HAP-1 (cell line): ENCODE results near the gene PLA2G3.

ENCODE experiments used
- DNase-seq, 2 experiments: peaks; one replicate each; pipeline ENCODE4 v3.0.0-alpha.2; 2016 to 2020; ENCODE audit warnings: low spot score in 2 of 2
- H3K27me3 ChIP-seq: fragments of 250-450 bp; sonication (Bioruptor Pico); 2 replicates; pipeline ENCODE4 v1.5.1; 2020; ENCODE audit warnings: low read depth, mild to moderate bottlenecking, moderate library complexity
- H3K36me3 ChIP-seq: fragments of 250-450 bp; sonication (Bioruptor Pico); replicated peaks from 2 replicates; pipeline ENCODE4 v1.5.1; 2020; ENCODE audit warnings: mild to moderate bottlenecking
- H3K4me1 ChIP-seq: fragments of 250-450 bp; sonication (Bioruptor Pico); 2 replicates; pipeline ENCODE4 v1.5.1; 2020; ENCODE audit warnings: mild to moderate bottlenecking
- H3K4me3 ChIP-seq: fragments of 250-450 bp; sonication (Bioruptor Pico); 2 replicates; pipeline ENCODE4 v1.5.1; 2020; ENCODE audit warnings: mild to moderate bottlenecking, moderate library complexity
- H3K9me3 ChIP-seq: fragments of 250-450 bp; sonication (Bioruptor Pico); 2 replicates; pipeline ENCODE4 v1.5.1; 2020; ENCODE audit warnings: mild to moderate bottlenecking, moderate library complexity
- in situ Hi-C: fragments of 300-500 bp; cut with MboI; formaldehyde crosslinking; loops from 3 replicates; pipeline ENCODE4 v1.14.3; 2020; ENCODE audit warnings: low sequenced_read_pairs, inconsistent platforms, mixed read lengths

The PLA2G3 gene

DNA sequence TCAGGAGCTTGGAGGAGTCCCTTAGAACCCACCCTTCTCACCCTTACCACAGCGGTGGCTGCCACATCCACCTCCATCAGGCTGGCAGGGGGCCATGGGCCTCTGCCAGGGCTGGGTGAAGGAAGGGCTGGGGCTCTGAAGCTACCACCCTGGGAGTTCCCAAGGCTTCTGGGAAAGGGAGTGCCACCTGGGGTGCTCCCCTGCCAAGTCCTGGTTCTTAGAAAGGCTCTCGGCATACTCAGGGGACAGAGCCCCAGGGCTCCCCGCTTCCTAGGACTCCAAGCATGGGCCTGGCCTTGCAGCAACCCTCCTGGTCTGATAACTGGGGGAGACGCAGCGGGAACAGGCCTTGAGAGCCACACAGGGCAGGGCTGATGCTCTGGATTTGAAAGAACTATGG lies 438 bp upstream of the PLA2G3 start:
- Histone ChIP-seq H3K4me3 (no peak overlapping the region), H3K4me1 (no peaks in the 10 kb centered on the region), H3K36me3 (no peaks in the 10 kb centered on the region), H3K27me3 (peaks cover 11% of the 10 kb centered on the region; the same call in 1 of the 2 replicates), H3K9me3 (no peaks in the 10 kb centered on the region; the same call in 1 of the 2 replicates)
- DNase-seq = no peak
- in situ Hi-C loops = loop anchor here (10.0 kb wide), 1 partner anchor 386 kb away; no protein-coding TSS in a partner anchor

DNA sequence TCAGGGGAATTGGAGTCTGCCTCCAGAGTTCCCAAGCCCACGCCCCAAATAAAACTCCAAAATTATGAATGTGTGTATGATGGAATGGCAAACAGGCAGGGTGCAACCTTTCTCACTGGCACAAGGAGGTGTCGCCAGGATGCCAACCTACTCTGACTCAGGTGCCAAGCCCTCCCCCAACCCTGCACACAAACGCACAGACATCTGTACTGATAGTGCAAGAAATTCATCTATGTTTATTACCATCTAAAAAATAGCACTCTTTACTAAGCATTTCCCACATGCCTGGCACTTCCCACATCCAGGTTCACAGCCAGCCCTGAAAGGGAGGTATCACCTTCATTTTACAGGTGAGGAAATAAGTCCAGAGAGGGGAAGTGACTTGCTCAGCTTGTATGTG lies 1.2 kb downstream of the PLA2G3 start:
- no peak overlapping the region for H3K4me3 ChIP-seq
- no peak for DNase-seq
- in situ Hi-C loops = no loop called here
- H3K4me1 ChIP-seq = no peaks in the 10 kb centered on the region
- peaks cover 11% of the 10 kb centered on the region; the same call in 1 of the 2 replicates for H3K27me3 ChIP-seq
- H3K9me3 ChIP-seq = no peaks in the 10 kb centered on the region; the same call in 1 of the 2 replicates
- H3K36me3 ChIP-seq = no peaks in the 10 kb centered on the region

DNA sequence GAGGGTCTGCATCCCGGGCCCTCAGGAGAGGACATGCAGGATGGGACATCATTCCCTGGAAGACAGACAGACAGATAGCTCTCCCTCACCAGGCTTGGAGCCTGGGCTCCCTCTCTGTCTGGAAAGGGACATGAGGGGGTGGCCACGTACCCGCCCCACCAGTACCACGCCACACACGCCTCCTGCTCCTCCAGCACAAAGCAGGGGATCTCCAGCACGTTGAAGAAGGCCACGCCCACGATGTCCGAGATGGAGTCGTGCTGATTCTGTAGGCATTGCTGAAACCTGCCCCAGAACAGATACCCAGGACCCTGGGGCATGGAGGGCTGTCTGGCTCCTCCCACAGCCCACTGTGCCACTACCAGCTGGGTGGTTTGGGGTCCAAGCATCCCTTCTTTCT lies 2.2 kb downstream of the PLA2G3 start:
- Histone ChIP-seq H3K36me3 (no peaks in the 10 kb centered on the region), H3K9me3 (no peaks in the 10 kb centered on the region), H3K27me3 (peaks cover 11% of the 10 kb centered on the region; the same call in 1 of the 2 replicates), H3K4me3 (no peak overlapping the region), H3K4me1 (no peaks in the 10 kb centered on the region)
- DNase-seq = no peak
- in situ Hi-C loops = no loop called here

DNA sequence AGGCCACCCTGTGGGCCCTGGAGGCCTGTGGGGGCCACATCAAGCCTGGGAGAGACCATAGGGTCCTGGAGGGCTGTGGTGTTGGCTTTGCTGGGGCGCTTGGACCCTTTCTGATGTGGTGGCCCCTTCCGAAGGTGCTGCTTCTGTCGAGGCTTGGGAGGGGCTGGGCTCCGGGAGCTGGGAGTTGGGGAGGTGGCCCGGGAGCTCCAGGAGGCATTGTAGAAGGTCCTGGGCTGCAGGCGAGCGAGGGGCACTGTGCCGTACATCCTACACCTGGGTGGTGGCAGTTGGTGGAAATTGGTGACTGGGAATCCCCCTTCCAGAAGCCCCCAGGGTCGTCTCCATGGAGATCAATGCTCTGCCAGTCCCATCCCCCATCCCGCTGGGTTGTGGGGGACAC lies 2.6 kb downstream of the PLA2G3 start:
- no peaks in the 10 kb centered on the region for H3K36me3 ChIP-seq
- peaks cover 11% of the 10 kb centered on the region; the same call in 1 of the 2 replicates for H3K27me3 ChIP-seq

DNA sequence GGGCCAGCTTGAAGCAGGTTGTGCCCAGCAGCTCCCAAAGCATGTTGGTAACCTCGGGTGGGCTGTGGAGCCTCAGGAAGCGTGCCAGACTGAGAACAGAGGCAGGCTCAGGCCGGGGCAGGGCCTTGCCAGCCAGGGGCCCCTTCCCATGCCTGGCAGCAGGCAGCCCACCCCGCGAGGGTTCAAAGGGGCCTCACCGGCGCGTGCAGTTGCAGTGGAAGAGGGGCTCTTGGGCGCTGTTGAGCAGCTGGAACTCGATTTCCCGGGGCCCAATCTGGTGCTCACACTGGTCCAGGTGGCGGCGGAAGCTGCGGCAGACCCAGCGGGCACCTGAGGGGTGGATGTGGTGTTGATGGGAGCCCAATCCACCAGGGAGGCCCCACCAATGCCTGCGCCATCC lies 3.6 kb downstream of the PLA2G3 start:
- DNase-seq = no peak
- Histone ChIP-seq H3K36me3 (no peaks in the 10 kb centered on the region), H3K9me3 (no peaks in the 10 kb centered on the region), H3K4me1 (no peaks in the 10 kb centered on the region), H3K27me3 (peaks cover 11% of the 10 kb centered on the region; the same call in 1 of the 2 replicates), H3K4me3 (no peak overlapping the region)
- in situ Hi-C loops = no loop called here

More for the DNA sequence above, 2.6 kb downstream of the PLA2G3 start:
- Histone ChIP-seq H3K4me1 (no peaks in the 10 kb centered on the region), H3K9me3 (no peaks in the 10 kb centered on the region), H3K4me3 (no peak overlapping the region)
- in situ Hi-C loops = no loop called here
- no peak for DNase-seq

DNA sequence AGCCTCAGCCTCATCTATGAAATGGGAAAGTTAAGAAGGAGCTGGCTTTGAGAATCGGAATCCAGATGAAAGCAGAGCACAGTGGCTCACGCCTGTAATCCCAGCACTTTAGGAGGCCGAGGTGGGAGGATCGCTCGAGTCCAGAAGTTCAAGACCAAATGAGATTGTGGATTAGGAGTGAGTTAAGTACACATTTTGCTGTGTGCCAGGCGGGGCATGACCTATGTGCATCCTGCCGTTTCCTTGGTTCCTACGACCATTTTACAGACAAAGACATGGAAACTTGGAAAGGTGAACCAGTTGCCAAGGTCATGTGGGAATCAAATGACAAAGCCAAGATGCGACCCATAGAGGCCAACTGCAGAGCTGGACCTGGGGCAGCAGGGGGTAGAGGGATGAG lies 4.2 kb downstream of the PLA2G3 start:
- Histone ChIP-seq H3K9me3 (no peaks in the 10 kb centered on the region), H3K4me1 (no peaks in the 10 kb centered on the region), H3K4me3 (no peak overlapping the region), H3K36me3 (no peaks in the 10 kb centered on the region), H3K27me3 (peaks cover 11% of the 10 kb centered on the region; the same call in 1 of the 2 replicates)
- in situ Hi-C loops = no loop called here
- no peak for DNase-seq

DNA sequence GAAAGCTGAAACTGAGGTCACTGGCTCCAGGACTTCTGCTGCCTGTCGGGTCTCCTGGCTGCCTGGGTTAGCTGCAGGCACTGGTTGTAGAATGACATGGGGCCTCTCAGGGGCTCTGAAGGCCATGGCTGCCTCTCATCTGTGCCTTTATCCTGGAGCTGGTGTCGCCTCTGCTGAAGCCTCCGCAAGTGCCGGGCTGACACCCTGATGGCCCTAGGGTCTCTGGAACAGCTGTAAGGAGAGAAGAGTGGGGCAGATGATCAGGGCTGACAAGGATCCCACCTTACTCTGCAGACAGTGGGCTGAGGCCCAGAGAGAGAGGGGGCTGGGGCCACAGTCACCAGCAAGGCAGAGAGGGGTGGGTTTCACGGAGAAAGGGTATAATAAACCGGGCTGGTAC lies 4.6 kb downstream of the PLA2G3 start:
- DNase-seq = no peak
- Histone ChIP-seq H3K27me3 (peaks cover 11% of the 10 kb centered on the region; the same call in 1 of the 2 replicates), H3K4me3 (no peak overlapping the region), H3K4me1 (no peaks in the 10 kb centered on the region), H3K9me3 (no peaks in the 10 kb centered on the region), H3K36me3 (no peaks in the 10 kb centered on the region)
- in situ Hi-C loops = no loop called here

DNA sequence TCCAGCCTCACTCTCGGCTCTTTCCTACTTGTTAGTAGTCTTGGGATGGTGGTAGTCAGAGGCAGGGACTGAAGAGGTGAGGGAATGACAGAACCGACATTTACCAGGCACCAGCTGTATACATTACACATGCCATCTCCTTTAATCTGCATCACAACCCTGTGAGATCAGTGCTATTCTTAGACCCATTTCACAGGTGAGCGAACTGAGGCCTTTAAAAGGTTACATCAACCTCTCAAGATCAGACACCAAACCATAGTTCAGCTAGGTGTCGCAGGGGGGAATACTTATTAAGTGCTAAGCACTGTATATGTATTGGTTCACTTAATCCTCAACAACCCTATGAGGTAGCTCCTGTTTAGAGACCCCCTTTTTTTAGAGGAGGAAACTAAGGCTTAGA lies 5.6 kb downstream of the PLA2G3 start:
- H3K4me3 ChIP-seq = no peak overlapping the region
- no peaks in the 10 kb centered on the region for H3K4me1 ChIP-seq
- no peak for DNase-seq
- no peaks in the 10 kb centered on the region for H3K9me3 ChIP-seq
- no peaks in the 10 kb centered on the region for H3K36me3 ChIP-seq
- peaks cover 10% of the 10 kb centered on the region; the same call in 1 of the 2 replicates for H3K27me3 ChIP-seq
- in situ Hi-C loops = no loop called here

DNA sequence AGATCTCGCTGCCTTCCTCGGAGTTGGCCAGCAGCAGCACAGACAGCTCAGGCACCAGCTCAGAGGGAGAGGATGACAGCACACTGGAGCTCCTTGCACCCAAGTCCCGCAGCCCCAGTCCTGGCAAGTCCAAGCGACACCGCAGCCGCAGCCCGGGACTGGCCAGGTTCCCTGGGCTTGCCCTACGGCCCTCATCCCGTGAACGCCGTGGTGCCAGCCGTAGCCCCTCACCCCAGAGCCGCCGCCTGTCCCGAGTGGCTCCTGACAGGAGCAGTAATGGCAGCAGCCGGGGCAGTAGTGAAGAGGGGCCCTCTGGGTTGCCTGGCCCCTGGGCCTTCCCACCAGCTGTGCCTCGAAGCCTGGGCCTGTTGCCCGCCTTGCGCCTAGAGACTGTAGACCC lies 6.4 kb downstream of the PLA2G3 start:
- no peak for DNase-seq
- in situ Hi-C loops = no loop called here
- H3K27me3 ChIP-seq = peaks cover 3% of the 10 kb centered on the region; the same call in 1 of the 2 replicates
- H3K4me3 ChIP-seq = no peak overlapping the region
- H3K36me3 ChIP-seq = no peaks in the 10 kb centered on the region
- no peaks in the 10 kb centered on the region for H3K4me1 ChIP-seq
- H3K9me3 ChIP-seq = no peaks in the 10 kb centered on the region

DNA sequence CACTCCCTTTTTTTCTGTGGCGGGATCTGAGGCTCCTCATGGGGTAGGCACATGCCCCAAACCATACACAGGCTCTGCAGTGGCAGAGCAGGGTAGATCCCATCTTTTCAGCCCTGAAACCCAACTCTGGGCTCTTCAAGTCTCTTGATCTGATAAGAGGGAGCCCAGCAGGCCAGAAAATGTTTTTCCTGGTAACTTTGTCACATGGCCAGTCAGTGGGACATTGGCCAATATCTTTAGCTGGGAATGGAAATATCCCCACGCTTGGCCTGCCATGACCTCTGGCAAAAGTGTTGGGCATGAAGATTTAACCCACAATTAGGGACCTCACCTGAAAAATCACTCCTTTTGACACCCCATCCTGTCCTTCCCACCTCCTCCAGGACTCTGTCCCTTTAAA lies 9.4 kb downstream of the PLA2G3 start:
- DNase-seq = no peak
- in situ Hi-C loops = no loop called here
- Histone ChIP-seq H3K9me3 (no peaks in the 10 kb centered on the region), H3K4me1 (no peaks in the 10 kb centered on the region), H3K4me3 (no peak overlapping the region), H3K27me3 (no peaks in the 10 kb centered on the region), H3K36me3 (no peaks in the 10 kb centered on the region)

DNA sequence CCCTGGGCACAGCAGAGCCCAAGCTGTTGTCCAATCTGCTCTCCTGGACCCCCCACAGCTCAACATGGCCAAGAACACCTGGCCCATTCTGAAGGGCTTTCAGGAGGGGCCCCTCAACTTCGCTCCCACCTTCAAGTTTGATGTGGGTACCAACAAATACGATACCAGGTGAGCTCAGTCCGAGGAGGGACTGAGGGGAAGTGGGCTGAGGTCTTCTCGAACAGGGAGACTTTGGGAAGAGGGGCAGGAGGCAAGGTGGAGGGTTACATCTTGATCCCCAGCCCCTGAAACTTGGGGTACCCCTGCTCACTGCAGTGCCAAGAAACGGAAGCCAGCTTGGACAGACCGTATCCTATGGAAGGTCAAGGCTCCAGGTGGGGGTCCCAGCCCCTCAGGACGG lies 12.2 kb downstream of the PLA2G3 start:
- H3K36me3 ChIP-seq = no peaks in the 10 kb centered on the region
- in situ Hi-C loops = no loop called here
- no peaks in the 10 kb centered on the region for H3K27me3 ChIP-seq
- no peaks in the 10 kb centered on the region for H3K9me3 ChIP-seq
- H3K4me1 ChIP-seq = no peaks in the 10 kb centered on the region; the same call in 1 of the 2 replicates
- DNase-seq = no peak
- H3K4me3 ChIP-seq = no peak overlapping the region

DNA sequence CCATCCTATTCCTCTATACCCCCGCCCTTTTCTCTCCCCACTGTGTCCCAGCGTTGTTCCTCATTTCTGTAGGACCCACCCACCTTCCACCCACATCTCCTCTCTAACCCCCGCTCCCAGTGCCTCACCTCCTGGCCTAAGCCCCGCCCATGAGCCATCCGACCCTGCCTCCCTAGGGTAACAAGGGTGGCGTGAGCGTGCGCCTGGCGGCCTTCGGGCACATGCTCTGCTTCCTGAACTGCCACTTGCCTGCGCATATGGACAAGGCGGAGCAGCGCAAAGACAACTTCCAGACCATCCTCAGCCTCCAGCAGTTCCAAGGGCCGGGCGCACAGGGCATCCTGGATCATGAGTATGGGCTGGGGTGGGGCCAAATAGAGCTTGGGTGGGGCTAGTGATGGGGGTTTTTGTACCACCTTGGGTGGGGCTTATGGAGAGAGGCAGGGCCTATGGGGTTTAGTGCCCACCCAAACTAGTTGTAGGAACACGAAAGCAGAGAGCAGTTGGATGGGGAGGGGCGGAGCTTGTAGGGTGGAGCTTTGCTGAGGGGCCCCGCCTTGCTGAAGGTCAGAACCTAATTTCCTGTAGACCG lies 13.0 kb downstream of the PLA2G3 start:
- Histone ChIP-seq H3K36me3 (no peaks in the 10 kb centered on the region), H3K27me3 (no peaks in the 10 kb centered on the region), H3K9me3 (no peaks in the 10 kb centered on the region), H3K4me3 (no peak overlapping the region), H3K4me1 (peaks cover 4% of the 10 kb centered on the region; the same call in 1 of the 2 replicates)
- no peak for DNase-seq
- in situ Hi-C loops = no loop called here

DNA sequence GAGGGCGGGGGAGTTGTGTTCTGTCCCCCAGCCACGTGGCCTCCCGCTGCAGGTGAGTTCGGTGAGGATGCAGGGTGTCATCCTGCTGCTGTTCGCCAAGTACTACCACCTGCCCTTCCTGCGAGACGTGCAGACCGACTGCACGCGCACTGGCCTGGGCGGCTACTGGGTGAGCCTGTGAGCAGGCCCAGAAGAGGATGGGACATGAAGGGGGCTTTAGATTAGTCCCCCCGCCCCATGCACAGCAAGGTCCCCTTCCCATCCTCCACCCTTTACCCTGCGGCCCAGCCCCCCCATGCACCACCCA lies 13.5 kb downstream of the PLA2G3 start:
- peaks cover 4% of the 10 kb centered on the region; the same call in 1 of the 2 replicates for H3K4me1 ChIP-seq
- no peaks in the 10 kb centered on the region for H3K9me3 ChIP-seq
- no peak for DNase-seq
- in situ Hi-C loops = no loop called here
- H3K36me3 ChIP-seq = no peaks in the 10 kb centered on the region
- H3K27me3 ChIP-seq = no peaks in the 10 kb centered on the region
- H3K4me3 ChIP-seq = no peak overlapping the region

DNA sequence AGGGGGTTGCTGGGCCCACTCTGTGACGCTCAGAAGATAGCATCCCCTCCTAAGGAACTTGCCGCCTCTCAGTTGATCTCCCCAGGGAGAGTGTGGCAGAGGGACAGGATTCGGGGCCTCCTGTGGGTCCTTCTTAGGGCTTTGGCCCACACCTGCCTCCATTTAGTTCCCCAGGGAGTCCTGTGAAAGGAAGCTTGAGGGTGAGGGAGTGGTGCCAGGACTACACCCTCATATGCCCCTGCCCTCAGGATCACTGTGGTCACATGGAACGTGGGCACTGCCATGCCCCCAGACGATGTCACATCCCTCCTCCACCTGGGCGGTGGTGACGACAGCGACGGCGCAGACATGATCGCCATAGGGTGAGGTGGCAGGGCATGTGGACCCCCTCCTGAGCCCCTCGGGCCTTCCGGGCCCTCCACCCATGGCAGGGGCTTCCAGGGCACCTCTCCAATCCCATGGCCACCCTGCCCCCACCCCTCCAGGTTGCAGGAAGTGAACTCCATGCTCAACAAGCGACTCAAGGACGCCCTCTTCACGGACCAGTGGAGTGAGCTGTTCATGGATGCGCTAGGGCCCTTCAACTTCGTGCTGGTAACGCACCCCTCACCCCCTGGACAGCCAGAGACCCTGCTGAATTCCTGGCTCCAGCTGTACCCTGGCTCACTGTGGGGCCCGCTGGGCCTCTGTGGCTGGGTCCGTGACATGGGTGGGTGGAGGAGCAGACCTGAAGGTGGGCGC lies 14.0 kb downstream of the PLA2G3 start:
- no peaks in the 10 kb centered on the region for H3K27me3 ChIP-seq
- H3K4me1 ChIP-seq = peaks cover 4% of the 10 kb centered on the region; the same call in 1 of the 2 replicates
- H3K4me3 ChIP-seq = no peak overlapping the region
- H3K9me3 ChIP-seq = no peaks in the 10 kb centered on the region
- no peak for DNase-seq
- in situ Hi-C loops = no loop called here
- no peaks in the 10 kb centered on the region for H3K36me3 ChIP-seq
